ENCODE measurements around the gene C1GALT1C1.

- TF ChIP-seq CTCF (IDR thresholded peaks at IDR 0.05; ENCODE audit: insufficient read depth, low read length, poor library complexity, severe bottlenecking) (no peak), EZH2phosphoT487 (conservative IDR thresholded peaks at IDR 0.05; ENCODE audit: low read length) (no peak)
These were observed 38.5 kb upstream of the C1GALT1C1 start for GRCh38 chrX:120668357-120668756.
